ENCODE data around the gene CIDEC. TPM values are rescaled to one million over a fixed set of nuclear protein-coding genes. Genes with fewer than 3 reads are reported as not detected.
A peak's percentile ranks its signal among the peaks of the same experiment; 100 is the strongest.

Gene CIDEC
- total and polyA plus RNA-seq, 2 of the 13 experiments (the other 11 are each of a cell fraction or from before 2014, with no cell fraction given): 2.5 to 10.4 TPM

- TF ChIP-seq UBTF (CRISPR knock-in tag; IDR thresholded peaks at IDR 0.05): 0 out of 2 replicates have a peak, but pooled peaks have one; percentile 10
- 0 out of 2 replicates have a peak, but pooled peaks have one; percentile 51 for TF ChIP-seq ZNF280D (CRISPR knock-in tag; IDR thresholded peaks at IDR 0.05)
- TF ChIP-seq ZNF788 (CRISPR knock-in tag; IDR thresholded peaks at IDR 0.05; ENCODE audit: borderline replicate concordance): 0 out of 2 replicates have a peak, but pooled peaks have one; percentile 24
- TF ChIP-seq MED1 (CRISPR knock-in tag; IDR thresholded peaks at IDR 0.05): 0 out of 2 replicates have a peak, but pooled peaks have one; percentile 6
- 0 out of 2 replicates have a peak, but pooled peaks have one; percentile 6 for TF ChIP-seq SAP130 (CRISPR knock-in tag; IDR thresholded peaks at IDR 0.05; ENCODE audit: low read depth)
Observed at GRCh38 chr3:9865125-9865637, 14.9 kb downstream of the CIDEC start (continued).

Measured in HepG2 (cell line).